ENCODE results near the gene SLC5A9. TPM values are rescaled to one million over a fixed set of nuclear protein-coding genes. Genes with fewer than 3 reads are reported as not detected.

Gene SLC5A9
- total RNA-seq, 4 donors from 2014 or later = 0.42 to 1.3 TPM; not detected in 2

- WGBS = 65% methylated on average over 2 of the region's 2 CpGs
Observed at GRCh38 chr1:48194801-48195200, 27.7 kb upstream of the SLC5A9 start.

GRCh38 chr1:48196237-48196636 lies 26.3 kb upstream of the SLC5A9 start:
- Histone ChIP-seq H3K4me1 (peaks cover 0 to 36% (median 29%) of the 10 kb centered on the region in 4 donors), H3K27me3 (no peaks in the 10 kb centered on the region), H3K27ac (replicated peaks in 1 of 4) (no peak overlapping the region), H3K4me3 (no peak overlapping the region), H3K9me3 (no peaks in the 10 kb centered on the region), H3K36me3 (no peaks in the 10 kb centered on the region)
- 76% methylated on average over 7 of the region's 7 CpGs for WGBS
- TF ChIP-seq POLR2AphosphoS5 (IDR thresholded peaks at IDR 0.05) = no peak
- no peak for TF ChIP-seq EP300 (IDR thresholded peaks at IDR 0.05)
- TF ChIP-seq POLR2A (IDR thresholded peaks at IDR 0.05; ENCODE audit: low read depth) = no peak
- TF ChIP-seq CTCF (IDR thresholded peaks at IDR 0.05) = no peak
- DNase-seq (ENCODE audit: extremely low spot score) = no peak
- intact Hi-C loops (cut with DNase I) = no loop called here

More at GRCh38 chr1:48194801-48195200, 27.7 kb upstream of the SLC5A9 start:
- H3K27me3 ChIP-seq = no peaks in the 10 kb centered on the region
- no peaks in the 10 kb centered on the region for H3K9me3 ChIP-seq
- TF ChIP-seq CTCF (IDR thresholded peaks at IDR 0.05) = no peak
- no peak overlapping the region for H3K4me3 ChIP-seq
- intact Hi-C loops (cut with DNase I) = no loop called here
- no peaks in the 10 kb centered on the region for H3K36me3 ChIP-seq
- peaks cover 0 to 25% (median 19%) of the 10 kb centered on the region in 4 donors for H3K4me1 ChIP-seq
- H3K27ac ChIP-seq (replicated peaks in 1 of 4) = no peak overlapping the region
- DNase-seq (ENCODE audit: extremely low spot score) = no peak

- intact Hi-C loops (cut with DNase I) = no loop called here
- Histone ChIP-seq H3K27me3 (no peaks in the 10 kb centered on the region), H3K4me3 (no peak overlapping the region), H3K36me3 (no peaks in the 10 kb centered on the region), H3K4me1 (peaks cover 0 to 59% (median 47%) of the 10 kb centered on the region in 4 donors), H3K27ac (replicated peaks in 1 of 4) (no peak overlapping the region), H3K9me3 (no peaks in the 10 kb centered on the region)
- TF ChIP-seq POLR2A (IDR thresholded peaks at IDR 0.05; ENCODE audit: low read depth) = no peak
- no peak for TF ChIP-seq POLR2AphosphoS5 (IDR thresholded peaks at IDR 0.05)
- TF ChIP-seq EP300 (IDR thresholded peaks at IDR 0.05) = no peak
- 82% methylated on average over 3 of the region's 3 CpGs for WGBS
- DNase-seq (ENCODE audit: extremely low spot score) = no peak
Observed at GRCh38 chr1:48198970-48199369, 23.5 kb upstream of the SLC5A9 start.

- Histone ChIP-seq H3K4me3 (no peak overlapping the region), H3K27ac (replicated peaks in 1 of 4) (no peak overlapping the region), H3K36me3 (no peaks in the 10 kb centered on the region), H3K4me1 (peaks cover 0 to 66% (median 51%) of the 10 kb centered on the region in 4 donors), H3K27me3 (no peaks in the 10 kb centered on the region), H3K9me3 (no peaks in the 10 kb centered on the region)
- no peak for DNase-seq (ENCODE audit: extremely low spot score)
- intact Hi-C loops (cut with DNase I) = loop anchor here (10.0 kb wide), 1 partner anchor 466 kb away; no protein-coding TSS in a partner anchor
- TF ChIP-seq EP300 (IDR thresholded peaks at IDR 0.05) (no peak), POLR2AphosphoS5 (IDR thresholded peaks at IDR 0.05) (no peak), CTCF (IDR thresholded peaks at IDR 0.05) (no peak), POLR2A (IDR thresholded peaks at IDR 0.05; ENCODE audit: low read depth) (no peak)
- WGBS = 37% methylated on average over 3 of the region's 3 CpGs
Observed at GRCh38 chr1:48200166-48200900, 22.2 kb upstream of the SLC5A9 start.

- DNase-seq (ENCODE audit: extremely low spot score) = no peak
- WGBS = 32% methylated on average over 6 of the region's 7 CpGs
- intact Hi-C loops (cut with DNase I) = loop anchor here (1.0 to 10.0 kb wide), 2 partner anchors 93 to 467 kb away; no protein-coding TSS in a partner anchor
- Histone ChIP-seq H3K9me3 (no peaks in the 10 kb centered on the region), H3K4me1 (peaks cover 0 to 59% (median 45%) of the 10 kb centered on the region in 4 donors), H3K36me3 (no peaks in the 10 kb centered on the region), H3K27me3 (no peaks in the 10 kb centered on the region), H3K4me3 (no peak overlapping the region), H3K27ac (replicated peaks in 1 of 4) (no peak overlapping the region)
- peak in 1 of 2 donors; percentile 18 for TF ChIP-seq POLR2AphosphoS5 (IDR thresholded peaks at IDR 0.05)
- no peak for TF ChIP-seq POLR2A (IDR thresholded peaks at IDR 0.05; ENCODE audit: low read depth)
- no peak for TF ChIP-seq EP300 (IDR thresholded peaks at IDR 0.05)
- peak; percentile 81 to 89 (median 84) for TF ChIP-seq CTCF (IDR thresholded peaks at IDR 0.05)
Observed at GRCh38 chr1:48202030-48202752, 20.3 kb upstream of the SLC5A9 start.

All from esophagus muscularis mucosa (tissue), 4 donors.